ENCODE data around the gene UNC93A. TPM values are rescaled to one million over a fixed set of nuclear protein-coding genes. Genes with fewer than 3 reads are reported as not detected.
"Not testable (repeated sequence)": the region's sequence is repeated elsewhere in the genome, so short reads cannot be mapped to it uniquely, and the experiment has no call there.

UNC93A gene
- total and polyA plus RNA-seq, 7 donors, result 0.45 TPM; not detected in 6

DNA sequence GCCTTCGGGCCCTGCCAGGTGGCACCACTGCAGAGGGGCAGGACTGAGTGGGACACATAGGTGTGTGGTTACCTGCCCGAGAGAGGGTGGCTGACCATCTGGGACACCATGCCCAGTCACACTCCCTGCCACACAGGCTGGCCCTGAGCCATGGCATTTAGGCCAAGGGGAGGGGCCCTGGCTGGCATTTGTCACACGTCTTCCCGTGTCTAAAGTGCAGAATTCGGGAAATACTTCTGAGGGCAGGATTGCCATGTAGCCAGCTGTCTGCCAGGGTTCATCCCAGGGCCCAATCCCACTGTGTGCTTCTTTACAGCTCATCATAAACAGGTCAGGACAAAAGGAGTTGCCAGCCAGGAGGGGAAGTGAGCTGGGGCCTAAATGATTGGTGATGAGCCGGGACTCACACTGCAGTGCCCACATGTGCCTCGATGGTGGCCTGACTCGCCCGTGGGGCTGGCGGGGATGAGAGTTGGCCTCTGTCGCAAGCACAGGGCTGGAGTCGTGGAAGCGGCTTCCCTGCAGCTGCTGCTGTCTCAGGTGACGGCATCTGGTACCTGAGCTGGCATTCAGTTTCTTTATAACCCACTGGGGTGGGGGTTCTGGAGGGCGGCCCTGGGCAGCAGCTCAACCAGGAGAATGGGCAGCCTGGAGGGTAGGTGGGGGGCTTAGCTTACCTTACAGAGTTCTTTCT is 5.9 kb upstream of the UNC93A start:
- Histone ChIP-seq H3K27me3 (no peaks in the 10 kb centered on the region), H3K4me3 (no peak overlapping the region), H3K9me3 (no peaks in the 10 kb centered on the region), H3K4me1 (peaks cover 0 to 4% (median 0%) of the 10 kb centered on the region in 4 donors), H3K36me3 (no peaks in the 10 kb centered on the region), H3K27ac (no peak overlapping the region)
- intact Hi-C loops (cut with DNase I), result loop anchor here (5.0 kb wide), 2 partner anchors 103 to 298 kb away; no protein-coding TSS in a partner anchor
- TF ChIP-seq, protein P1, sequence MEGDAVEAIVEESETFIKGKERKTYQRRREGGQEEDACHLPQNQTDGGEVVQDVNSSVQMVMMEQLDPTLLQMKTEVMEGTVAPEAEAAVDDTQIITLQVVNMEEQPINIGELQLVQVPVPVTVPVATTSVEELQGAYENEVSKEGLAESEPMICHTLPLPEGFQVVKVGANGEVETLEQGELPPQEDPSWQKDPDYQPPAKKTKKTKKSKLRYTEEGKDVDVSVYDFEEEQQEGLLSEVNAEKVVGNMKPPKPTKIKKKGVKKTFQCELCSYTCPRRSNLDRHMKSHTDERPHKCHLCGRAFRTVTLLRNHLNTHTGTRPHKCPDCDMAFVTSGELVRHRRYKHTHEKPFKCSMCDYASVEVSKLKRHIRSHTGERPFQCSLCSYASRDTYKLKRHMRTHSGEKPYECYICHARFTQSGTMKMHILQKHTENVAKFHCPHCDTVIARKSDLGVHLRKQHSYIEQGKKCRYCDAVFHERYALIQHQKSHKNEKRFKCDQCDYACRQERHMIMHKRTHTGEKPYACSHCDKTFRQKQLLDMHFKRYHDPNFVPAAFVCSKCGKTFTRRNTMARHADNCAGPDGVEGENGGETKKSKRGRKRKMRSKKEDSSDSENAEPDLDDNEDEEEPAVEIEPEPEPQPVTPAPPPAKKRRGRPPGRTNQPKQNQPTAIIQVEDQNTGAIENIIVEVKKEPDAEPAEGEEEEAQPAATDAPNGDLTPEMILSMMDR (IDR thresholded peaks at IDR 0.05), result no peak
- TF ChIP-seq EP300 (IDR thresholded peaks at IDR 0.05), result no peak
- no peak for TF ChIP-seq POLR2AphosphoS5 (IDR thresholded peaks at IDR 0.05)
- TF ChIP-seq POLR2A (IDR thresholded peaks at IDR 0.05), result no peak
- 70 to 85% methylated on average over 15 of the region's 15 CpGs for WGBS, 2 donors
- no peak for DNase-seq

DNA sequence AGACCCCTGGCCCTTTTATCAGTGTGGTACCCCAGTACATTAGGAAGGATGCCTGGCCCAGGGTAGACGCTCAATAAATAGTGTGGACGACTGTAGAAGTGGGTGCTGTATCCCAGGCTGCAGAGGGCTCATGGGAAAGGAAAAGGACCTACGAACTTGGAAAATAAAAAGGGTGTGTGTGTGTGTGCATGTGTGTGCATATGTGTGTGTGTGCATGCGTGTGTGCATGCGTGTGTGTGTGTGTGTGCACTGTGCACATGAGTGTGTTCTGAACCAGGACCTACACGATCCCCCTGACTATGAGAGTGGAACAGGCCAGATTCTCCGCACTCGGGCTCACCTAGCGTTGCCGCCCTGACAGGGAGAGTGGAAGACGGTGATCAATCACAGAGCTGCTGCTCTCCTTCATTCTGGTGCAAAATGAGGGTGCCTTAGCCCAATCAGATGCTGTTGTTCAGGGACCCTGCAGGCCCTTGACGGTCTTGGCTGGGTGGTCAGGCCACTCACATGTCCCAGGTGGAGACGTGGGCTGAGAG is 3.5 kb upstream of the UNC93A start:
- H3K4me1 ChIP-seq, result peaks cover 0 to 4% (median 0%) of the 10 kb centered on the region in 4 donors
- no peak for DNase-seq
- no peaks in the 10 kb centered on the region for H3K9me3 ChIP-seq
- no peak overlapping the region for H3K4me3 ChIP-seq
- no peaks in the 10 kb centered on the region for H3K27me3 ChIP-seq
- intact Hi-C loops (cut with DNase I), result loop anchor here (5.0 kb wide), 2 partner anchors 105 to 300 kb away; no protein-coding TSS in a partner anchor
- 93% methylated on average over 13 of the region's 13 CpGs for WGBS, 2 donors
- H3K36me3 ChIP-seq, result no peaks in the 10 kb centered on the region
- TF ChIP-seq, protein P1 (IDR thresholded peaks at IDR 0.05), result no peak
- TF ChIP-seq POLR2AphosphoS5 (IDR thresholded peaks at IDR 0.05), result no peak
- TF ChIP-seq POLR2A (IDR thresholded peaks at IDR 0.05), result no peak
- TF ChIP-seq EP300 (IDR thresholded peaks at IDR 0.05), result no peak
- H3K27ac ChIP-seq, result no peak overlapping the region

DNA sequence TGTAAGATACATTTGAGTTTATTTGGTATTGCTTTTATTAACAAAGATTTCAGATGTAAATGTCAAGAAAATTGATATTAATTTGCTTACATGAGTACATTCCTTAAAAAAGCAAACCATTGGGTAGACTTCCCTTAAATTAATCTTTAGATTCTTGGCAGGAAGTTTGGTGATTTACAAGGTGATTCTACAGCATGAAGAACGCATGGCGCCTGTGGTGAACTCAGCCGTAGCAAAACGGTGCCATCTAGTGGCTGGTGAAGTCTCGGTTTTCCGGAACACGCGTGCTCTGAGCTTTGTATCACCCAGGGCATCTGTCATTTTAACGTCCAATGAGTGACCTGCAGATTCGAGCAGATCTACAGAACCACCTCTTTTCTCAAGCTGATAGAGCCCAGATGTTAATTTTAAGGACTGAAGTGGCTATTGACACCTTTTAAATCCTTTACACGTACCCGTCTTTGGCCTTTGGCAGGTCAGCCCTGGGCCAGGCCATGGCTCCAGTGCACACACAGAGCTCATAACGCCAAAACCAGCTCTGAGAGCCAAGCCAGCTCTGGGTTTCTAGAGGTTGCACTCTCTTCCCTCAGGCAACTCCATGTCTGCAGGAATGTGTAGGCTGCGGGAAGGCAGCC is 2.4 kb upstream of the UNC93A start:
- WGBS, 2 donors, result 21% methylated on average over 14 of the region's 14 CpGs
- TF ChIP-seq, protein P1 (IDR thresholded peaks at IDR 0.05), result peak in 3 of 4 experiments; percentile 14 to 64 (median 15)
- intact Hi-C loops (cut with DNase I), result loop anchor here (5.0 kb wide), 2 partner anchors 106 to 301 kb away; no protein-coding TSS in a partner anchor

DNA sequence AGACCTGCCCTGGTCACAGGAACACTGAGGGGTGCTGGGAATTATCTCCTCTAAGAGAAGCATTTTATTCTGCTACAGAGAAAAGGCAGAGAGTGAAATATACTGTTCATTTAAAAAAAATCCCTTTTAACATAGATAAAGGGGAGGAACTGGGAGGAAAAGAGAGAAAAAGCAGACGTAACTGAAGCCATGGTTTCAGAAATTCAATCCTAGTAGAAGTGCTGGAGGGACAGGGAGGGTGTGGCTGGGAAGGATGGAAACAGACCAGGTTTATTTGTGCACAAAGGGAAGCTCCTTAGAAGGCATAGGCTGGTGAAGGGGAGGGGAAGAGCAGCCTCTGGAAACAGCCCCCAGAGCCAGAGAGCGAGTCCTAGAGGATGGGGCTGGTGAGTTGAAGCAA is 1.8 kb upstream of the UNC93A start:
- H3K4me3 ChIP-seq, H3K36me3 ChIP-seq, H3K9me3 ChIP-seq, H3K4me1 ChIP-seq, H3K27me3 ChIP-seq, DNase-seq: not testable (repeated sequence)
- H3K27ac ChIP-seq, result peak overlapping the region in 1 of 4 donors; percentile 4
- intact Hi-C loops (cut with DNase I), result loop anchor here (5.0 kb wide), 2 partner anchors 107 to 302 kb away; no protein-coding TSS in a partner anchor
- 86 to 89% methylated on average over 1 of the region's 2 CpGs for WGBS, 2 donors

More for the DNA sequence above, 2.4 kb upstream of the UNC93A start:
- H3K27me3 ChIP-seq, H3K36me3 ChIP-seq, H3K4me3 ChIP-seq, H3K9me3 ChIP-seq, DNase-seq, H3K4me1 ChIP-seq: not testable (repeated sequence)
- H3K27ac ChIP-seq, result peak overlapping the region in 1 of 4 donors; percentile 4

DNA sequence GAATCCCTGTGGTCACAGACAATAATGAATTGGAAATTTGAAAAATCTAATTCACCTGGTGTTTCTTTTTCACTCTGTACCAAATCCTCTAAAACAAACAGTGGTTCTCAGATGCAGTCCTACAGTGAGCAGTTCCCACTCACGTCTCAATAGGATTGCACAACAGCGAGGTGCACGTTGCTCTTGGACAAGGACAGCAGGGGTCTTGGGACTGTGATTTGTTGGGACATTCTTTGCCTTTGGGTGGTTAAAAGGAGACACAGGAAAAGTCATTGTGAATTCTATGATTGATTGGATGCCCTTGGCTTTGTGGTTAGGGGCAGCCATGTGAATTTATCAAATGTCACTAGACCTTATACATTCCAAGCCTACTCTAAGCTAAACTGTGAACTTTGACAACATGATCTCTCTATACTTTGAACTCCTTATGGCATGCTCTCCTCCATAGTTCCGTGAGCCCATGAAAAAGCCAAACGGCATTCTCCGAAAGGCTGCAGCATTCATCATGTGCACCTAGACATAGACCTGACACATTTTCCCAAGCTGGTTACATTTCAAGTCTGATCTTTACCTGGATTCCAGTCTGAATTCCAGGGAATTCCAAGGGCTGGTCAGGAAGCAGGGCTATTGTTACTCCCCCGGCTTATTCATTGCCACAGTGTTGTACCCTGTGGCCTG is 647 bp downstream of the UNC93A start:
- Histone ChIP-seq H3K9me3 (no peaks in the 10 kb centered on the region), H3K36me3 (no peaks in the 10 kb centered on the region), H3K27ac (no peak overlapping the region), H3K27me3 (no peaks in the 10 kb centered on the region), H3K4me1 (peaks cover 0 to 4% (median 0%) of the 10 kb centered on the region in 4 donors), H3K4me3 (no peak overlapping the region)
- intact Hi-C loops (cut with DNase I), result no loop called here
- TF ChIP-seq EP300 (IDR thresholded peaks at IDR 0.05) (no peak), POLR2AphosphoS5 (IDR thresholded peaks at IDR 0.05) (no peak), POLR2A (IDR thresholded peaks at IDR 0.05) (no peak)
- TF ChIP-seq, protein P1 (IDR thresholded peaks at IDR 0.05), result no peak
- WGBS, 2 donors, result 80 to 86% methylated on average over 7 of the region's 7 CpGs
- no peak for DNase-seq
